ENCODE measurements around the gene NEK4.

The NEK4 gene

GRCh38 chr3:52792413-52792812, 21.7 kb upstream of the NEK4 start:
- no peak for TF ChIP-seq CTCF (IDR thresholded peaks at IDR 0.05)

DNA sequence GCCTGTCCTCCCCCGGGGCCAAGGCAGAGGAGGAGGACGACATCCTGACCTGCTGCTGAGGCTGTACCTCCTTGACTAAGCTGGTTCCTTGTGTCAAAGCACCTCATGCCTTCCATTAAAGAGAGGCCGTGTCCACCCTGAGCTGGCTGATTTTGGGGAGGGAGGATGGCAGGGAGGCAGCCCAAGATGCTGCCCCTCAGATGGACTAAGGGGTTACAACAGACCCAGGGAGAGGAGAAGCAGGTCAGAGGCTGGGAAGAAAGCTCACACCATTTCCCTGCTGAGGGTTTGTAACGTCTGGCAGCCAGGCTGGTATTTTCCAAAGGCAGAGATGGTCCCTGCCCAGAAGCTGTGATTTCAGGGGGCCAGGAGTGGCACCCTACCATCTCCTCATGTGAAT, 21.2 kb upstream of the NEK4 start:
- no peak for TF ChIP-seq CTCF (IDR thresholded peaks at IDR 0.05)

DNA sequence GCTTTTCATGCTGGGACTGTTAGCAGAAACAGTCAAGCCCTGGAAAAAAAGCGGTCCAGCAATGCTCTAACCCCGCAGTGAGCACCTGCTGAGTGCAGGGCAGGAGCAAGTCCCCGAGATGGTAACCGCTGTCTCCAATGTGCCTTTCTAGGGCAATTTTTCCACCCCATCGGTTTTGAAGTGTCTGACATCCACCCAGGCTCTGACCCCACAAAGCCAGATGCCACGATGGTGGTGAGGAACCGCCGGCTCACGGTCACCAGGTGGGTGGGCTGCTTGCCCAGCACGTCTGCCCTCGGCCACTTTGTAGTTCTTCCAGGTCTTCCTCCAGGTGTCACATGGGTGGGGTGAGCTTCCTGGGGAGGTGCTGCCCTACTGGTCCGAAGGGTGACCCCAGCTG, 20.6 kb upstream of the NEK4 start:
- no peak for TF ChIP-seq CTCF (IDR thresholded peaks at IDR 0.05)

- TF ChIP-seq CTCF (IDR thresholded peaks at IDR 0.05) = no peak
These were observed 20.0 kb upstream of the NEK4 start for GRCh38 chr3:52790741-52791140.

GRCh38 chr3:52790337-52790736, 19.6 kb upstream of the NEK4 start:
- TF ChIP-seq CTCF (IDR thresholded peaks at IDR 0.05) = no peak

DNA sequence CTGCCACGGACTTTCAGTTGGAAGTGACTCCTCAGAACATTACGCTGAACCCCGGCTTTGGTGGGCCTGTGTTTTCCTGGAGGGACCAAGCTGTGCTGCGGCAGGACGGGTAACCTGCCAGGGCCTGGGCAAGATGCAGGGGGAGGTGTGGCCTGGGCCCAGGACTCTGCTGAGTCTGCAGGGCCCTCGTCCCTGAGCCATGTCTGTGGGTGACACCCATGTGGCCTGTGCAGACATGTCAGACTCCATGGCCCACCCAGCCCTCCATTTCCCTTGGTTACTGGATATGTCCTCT, 19.0 kb upstream of the NEK4 start:
- no peak for TF ChIP-seq CTCF (IDR thresholded peaks at IDR 0.05)

DNA sequence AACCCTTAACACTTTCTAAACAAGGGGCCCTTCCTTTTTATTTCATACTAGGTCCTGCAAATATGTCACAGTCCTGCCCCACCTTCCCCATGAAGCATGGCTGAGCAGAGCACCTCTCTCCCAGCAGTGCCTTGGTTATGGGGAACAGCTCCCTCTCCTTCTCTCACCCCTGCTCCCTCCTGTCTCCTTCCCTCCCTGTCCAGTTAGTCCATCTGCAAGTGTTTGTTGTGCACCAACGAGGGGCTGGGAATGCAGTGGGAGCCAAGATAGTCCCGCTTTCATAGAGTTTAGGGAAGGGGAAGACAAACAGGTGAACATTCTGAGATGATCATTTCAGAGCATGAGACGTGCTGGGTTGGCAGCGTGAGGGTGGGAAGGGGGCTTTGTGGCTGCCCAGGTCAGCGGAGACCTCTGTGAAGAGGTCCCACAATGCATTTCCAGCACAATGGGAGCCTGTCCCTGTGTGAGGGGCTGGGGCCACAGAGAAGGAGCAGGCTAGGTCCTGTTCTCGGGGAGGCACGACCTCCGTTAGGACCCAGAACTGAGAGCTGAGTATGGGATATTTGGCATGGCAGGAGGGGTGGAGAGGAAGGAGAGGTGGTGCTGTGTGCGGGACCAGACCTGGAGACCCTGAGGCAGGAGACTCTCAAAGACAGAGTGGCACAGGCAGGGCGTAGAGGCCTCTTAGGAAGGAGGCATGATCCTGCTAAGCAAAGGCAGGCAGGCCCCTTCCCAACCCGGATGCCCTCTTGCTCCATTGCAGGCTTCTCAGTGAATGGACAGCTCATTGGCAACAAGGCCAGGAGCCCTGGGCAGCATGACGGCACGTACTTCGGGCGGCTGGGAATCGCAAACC, 18.4 kb upstream of the NEK4 start:
- no peak for TF ChIP-seq CTCF (IDR thresholded peaks at IDR 0.05)

Measured in LNCAP (cell line).